HCT116 (cell line): ENCODE measurements around the gene TSG101. TPM values are rescaled to one million over a fixed set of nuclear protein-coding genes. Genes with fewer than 3 reads are reported as not detected.

ENCODE experiments used
- ATAC-seq: fragments of 200-7000 bp; cut with Tn5 transposase; 2 replicates; pipeline ENCODE4 v1.9.1; 2020; ENCODE audit warnings: mild to moderate bottlenecking, moderate library complexity
- BruUV-seq: library from RNA; stranded (reverse); fragments of 400-500 nt; replicated peaks from 2 replicates; lab custom pipeline; 2021; lab: Mats Ljungman, UMichigan
- CTCF ChIA-PET: fragments of 300-600 bp; sonication (Branson Sonifier 250); formaldehyde crosslinking; loops from one replicate; lab custom pipeline; 2021; ENCODE audit warnings: antibody characterized with exemption; lab: Charles Lee
- POLR2A ChIA-PET: fragments of 300-600, 350-600 bp; sonication (Branson Sonifier 250); formaldehyde crosslinking; loops from one replicate; lab custom pipeline; 2021; ENCODE audit warnings: antibody characterized with exemption; lab: Charles Lee
- RAD21 ChIA-PET, 2 experiments: fragments of 300-600 bp; sonication (Branson Sonifier 250); formaldehyde crosslinking; loops; one replicate each; lab custom pipeline; 2023; ENCODE audit warnings: low total read pairs in 2 of 2; ENCODE audit not compliant: uncharacterized antibody in 2 of 2, unreplicated experiment in 2 of 2, low non-redundant PET in 1 of 2; lab: Charles Lee
- DNase-seq: peaks from one replicate; pipeline ENCODE4 v3.0.0-alpha.2; 2010; ENCODE audit warnings: low read depth, low spot score
- H2AFZ ChIP-seq: fragments of 200-600 bp; shearing (Covaris generic), sonication (generic); 2 replicates; pipeline ENCODE4 v1.6.1; 2017; ENCODE audit warnings: low read depth, mixed run types, mixed read lengths, antibody characterized with exemption, low read length; ENCODE audit not compliant: poor library complexity, severe bottlenecking
- H3K27ac ChIP-seq: 2 replicates; pipeline ENCODE4 v1.5.1; 2012; ENCODE audit warnings: low read depth, low read length
- H3K27me3 ChIP-seq: fragments of 200-600 bp; sonication (generic); 2 replicates; pipeline ENCODE4 v1.6.1; 2016; ENCODE audit warnings: mixed run types, low read length, mixed read lengths; ENCODE audit not compliant: insufficient read depth
- H3K36me3 ChIP-seq, 2 experiments: fragments of 200-500 bp in 1 of 2; fragments of 200-600 bp in 1 of 2; sonication (Bioruptor generic) in 1 of 2; sonication (generic) in 1 of 2; 2 replicates each; pipeline versions ENCODE4 v1.5.1 to v1.6.1; 2014 to 2016; ENCODE audit warnings: low read length in 2 of 2, inconsistent platforms in 1 of 2, mixed read lengths in 1 of 2, mixed run types in 1 of 2; ENCODE audit not compliant: insufficient read depth in 2 of 2, control insufficient read depth in 1 of 2
- H3K4me1 ChIP-seq, 2 experiments: fragments of 200-600 bp in 1 of 2; sonication (generic) in 1 of 2; 2 replicates each; pipeline versions ENCODE4 v1.5.1 to v1.6.1; 2012 to 2017; ENCODE audit warnings: low read length in 2 of 2, inconsistent platforms in 1 of 2, mild to moderate bottlenecking in 1 of 2, mixed read lengths in 1 of 2, mixed run types in 1 of 2, moderate library complexity in 1 of 2; ENCODE audit not compliant: insufficient read depth in 2 of 2, control insufficient read depth in 1 of 2
- H3K4me2 ChIP-seq: fragments of 200-600 bp; sonication (generic); 2 replicates; pipeline ENCODE4 v1.6.1; 2017; ENCODE audit warnings: mixed run types, low read length, mixed read lengths
- H3K4me3 ChIP-seq, 2 experiments: fragments of 200-600 bp in 1 of 2; sonication (generic) in 1 of 2; replicated peaks in 1 of 2; 2 replicates each; pipeline ENCODE4 v1.5.1; 2011 to 2016; ENCODE audit warnings: low read length in 2 of 2, control low read depth in 1 of 2, low read depth in 1 of 2, mild to moderate bottlenecking in 1 of 2, mixed read lengths in 1 of 2, mixed run types in 1 of 2
- H3K79me2 ChIP-seq: fragments of 200-600 bp; sonication (generic); 2 replicates; pipeline ENCODE4 v1.6.1; 2017; ENCODE audit warnings: mild to moderate bottlenecking, mixed run types, low read length, moderate library complexity, mixed read lengths; ENCODE audit not compliant: insufficient read depth
- H3K9ac ChIP-seq: fragments of 200-600 bp; sonication (generic); 2 replicates; pipeline ENCODE4 v1.6.1; 2016; ENCODE audit warnings: low read length, mixed read lengths
- H3K9me2 ChIP-seq: fragments of 200-600 bp; sonication (generic), shearing (Covaris generic); 2 replicates; pipeline ENCODE4 v1.6.1; 2017; ENCODE audit warnings: mixed run types, mild to moderate bottlenecking, moderate library complexity; ENCODE audit not compliant: insufficient read depth
- H3K9me3 ChIP-seq, 2 experiments: fragments of 200-500 bp in 1 of 2; fragments of 200-600 bp in 1 of 2; sonication (Bioruptor generic) in 1 of 2; sonication (generic) in 1 of 2; 2 replicates each; pipeline ENCODE4 v1.6.1; 2014 to 2017; ENCODE audit warnings: low read length in 2 of 2, mixed read lengths in 2 of 2, inconsistent platforms in 1 of 2, low read depth in 1 of 2, mild to moderate bottlenecking in 1 of 2, mixed run types in 1 of 2, moderate library complexity in 1 of 2; ENCODE audit not compliant: control insufficient read depth in 1 of 2, insufficient read depth in 1 of 2
- H4K20me1 ChIP-seq: fragments of 200-600 bp; sonication (generic), shearing (Covaris generic); 2 replicates; pipeline ENCODE4 v1.6.1; 2017; ENCODE audit warnings: mixed run types, mild to moderate bottlenecking, moderate library complexity; ENCODE audit not compliant: insufficient read depth
- CBX3 ChIP-seq: IDR thresholded peaks from 2 replicates; pipeline ENCODE4 v1.6.1; 2012; ENCODE audit warnings: low read depth
- CTCF ChIP-seq, 3 experiments: fragments of 200-600 bp in 1 of 3; sonication (generic) in 1 of 3; IDR thresholded peaks in 2 of 3; conservative IDR thresholded peaks in 1 of 3; 2 replicates each; pipeline ENCODE4 v1.5.1; 2012 to 2017; ENCODE audit warnings: low read depth in 2 of 3, low read length in 2 of 3, antibody characterized with exemption in 1 of 3, borderline replicate concordance in 1 of 3, control low read depth in 1 of 3, mild to moderate bottlenecking in 1 of 3, mixed read lengths in 1 of 3, mixed run types in 1 of 3, moderate library complexity in 1 of 3; ENCODE audit not compliant: insufficient read depth in 1 of 3
- ELF1 ChIP-seq: IDR thresholded peaks from 2 replicates; pipeline ENCODE4 v1.6.1; 2012; ENCODE audit warnings: low read depth, borderline replicate concordance
- EZH2phosphoT487 ChIP-seq: fragments of 200-600 bp; IDR thresholded peaks from 2 replicates; pipeline ENCODE4 v1.6.1; 2018; ENCODE audit warnings: antibody characterized with exemption, borderline replicate concordance
- FOSL1 ChIP-seq: IDR thresholded peaks from 2 replicates; pipeline ENCODE4 v1.6.1; 2012; ENCODE audit warnings: low read depth
- JUND ChIP-seq: IDR thresholded peaks from 2 replicates; pipeline ENCODE4 v1.6.1; 2012
- POLR2A ChIP-seq: IDR thresholded peaks from 2 replicates; pipeline ENCODE4 v1.7.0; 2011; ENCODE audit warnings: borderline replicate concordance; ENCODE audit not compliant: insufficient read depth, insufficient read length; ENCODE audit errors: extremely low read depth
- POLR2AphosphoS5 ChIP-seq: IDR thresholded peaks from 2 replicates; pipeline ENCODE4 v1.6.1; 2011; ENCODE audit warnings: mild to moderate bottlenecking, low read depth, low read length, moderate library complexity
- RAD21 ChIP-seq: IDR thresholded peaks from 2 replicates; pipeline ENCODE4 v1.6.1; 2012; ENCODE audit warnings: low read depth, mild to moderate bottlenecking
- REST ChIP-seq: IDR thresholded peaks from 2 replicates; pipeline ENCODE4 v1.6.1; 2012; ENCODE audit warnings: low read depth
- SP1 ChIP-seq: IDR thresholded peaks from 2 replicates; pipeline ENCODE4 v1.6.1; 2012; ENCODE audit warnings: low read depth
- TCF7L2 ChIP-seq: IDR thresholded peaks from 2 replicates; pipeline ENCODE4 v1.7.0; 2011; ENCODE audit warnings: borderline replicate concordance, inconsistent platforms; ENCODE audit not compliant: insufficient read depth, insufficient read length; ENCODE audit errors: extremely low read depth
- YY1 ChIP-seq: IDR thresholded peaks from 2 replicates; pipeline ENCODE4 v1.6.1; 2011; ENCODE audit warnings: low read length, low read depth, moderate library complexity, mild to moderate bottlenecking; ENCODE audit not compliant: insufficient replicate concordance; ENCODE audit errors: extremely low read depth
- ZBTB33 ChIP-seq: IDR thresholded peaks from 2 replicates; pipeline ENCODE4 v1.6.1; 2011; ENCODE audit warnings: mild to moderate bottlenecking, low read length, moderate library complexity; ENCODE audit not compliant: insufficient replicate concordance; ENCODE audit errors: extremely low read depth
- ZFX ChIP-seq: fragments of 450-650 bp; IDR thresholded peaks from 2 replicates; pipeline ENCODE4 v1.6.1; 2017
- intact Hi-C: fragments of 100-400 bp; cut with micrococcal nuclease; formaldehyde crosslinking; loops from 2 replicates; pipeline ENCODE4 v1.10.0; 2022
- total RNA-seq: library from RNA; stranded (reverse); gene quantifications from one replicate; pipeline ENCODE4 v1.2.1, GENCODE V29; 2021; ENCODE audit not compliant: unreplicated experiment

TSG101 gene
- total RNA-seq, 1 experiment from 2014 or later, result 61.9 TPM

- no peak for TF ChIP-seq CTCF (IDR thresholded peaks at IDR 0.05 in 2 of 3, conservative IDR thresholded peaks at IDR 0.05 in 1 of 3; ENCODE audit: borderline replicate concordance in 1 of 3, insufficient read depth in 1 of 3, low read depth in 2 of 3, low read length in 2 of 3)
- TF ChIP-seq FOSL1, result no peak
- TF ChIP-seq YY1, result no peak
- TF ChIP-seq CBX3, result no peak
- no peak for TF ChIP-seq ZBTB33
- TF ChIP-seq SP1, result no peak
- no peak for TF ChIP-seq ELF1
Observed at GRCh38 chr11:18502352-18502751, 24.4 kb downstream of the TSG101 start (continued).

GRCh38 chr11:18501629-18502028 is 25.1 kb downstream of the TSG101 start:
- ATAC-seq (no peak), DNase-seq (no peak)
- H3K27me3 ChIP-seq, result no peaks in the 10 kb centered on the region
- H3K79me2 ChIP-seq, result no peaks in the 10 kb centered on the region
- H3K4me1 ChIP-seq, result no peaks in the 10 kb centered on the region
- no peak overlapping the region for H3K27ac ChIP-seq
- ChIA-PET POLR2A (interaction anchor here (0.6 kb wide), 1 partner anchor 79 kb away, joined by 3 read pairs; no protein-coding TSS in a partner anchor), RAD21 (no interaction called here), CTCF (no interaction called here)
- no peak overlapping the region for H2AFZ ChIP-seq
- H3K4me2 ChIP-seq, result no peak overlapping the region
- no TSS peak for BruUV-seq
- no peaks in the 10 kb centered on the region for H4K20me1 ChIP-seq
- H3K9me3 ChIP-seq, result no peaks in the 10 kb centered on the region
- H3K9me2 ChIP-seq, result no peaks in the 10 kb centered on the region
- peaks cover 3 to 13% of the 10 kb centered on the region in 2 experiments; a peak in 2 of 4 replicates for H3K36me3 ChIP-seq
- no peak overlapping the region for H3K4me3 ChIP-seq
- intact Hi-C loops, result no loop called here
- no peak overlapping the region for H3K9ac ChIP-seq
- no peak for TF ChIP-seq TCF7L2
- TF ChIP-seq REST, result no peak
- TF ChIP-seq POLR2AphosphoS5, result no peak
- TF ChIP-seq CTCF (IDR thresholded peaks at IDR 0.05 in 2 of 3, conservative IDR thresholded peaks at IDR 0.05 in 1 of 3; ENCODE audit: borderline replicate concordance in 1 of 3, insufficient read depth in 1 of 3, low read depth in 2 of 3, low read length in 2 of 3), result no peak
- TF ChIP-seq EZH2phosphoT487, result no peak
- TF ChIP-seq JUND, result no peak
- TF ChIP-seq SP1, result no peak
- TF ChIP-seq RAD21, result no peak
- no peak for TF ChIP-seq CBX3
- no peak for TF ChIP-seq ZFX
- no peak for TF ChIP-seq POLR2A
